HepG2 (cell line): ENCODE results near the gene PLBD2. TPM values are rescaled to one million over a fixed set of nuclear protein-coding genes. Genes with fewer than 3 reads are reported as not detected.

Source experiments
- ATAC-seq: fragments of 200-7000 bp; cut with Tn5 transposase; 3 replicates; pipeline ENCODE4 v1.9.1; 2020; ENCODE audit warnings: mild to moderate bottlenecking, moderate library complexity
- BruUV-seq: library from RNA; stranded (reverse); fragments of 400-500 nt; replicated peaks from 2 replicates; lab custom pipeline; 2021; lab: Mats Ljungman, UMichigan
- CTCF ChIA-PET: fragments of 300-600 bp; formaldehyde crosslinking; extraction: SDS; loops from one replicate; lab custom pipeline; 2021; ENCODE audit warnings: low total read pairs, inconsistent platforms, low intra/inter-chr PET ratio; lab: Yijun Ruan, JAX
- POLR2A ChIA-PET: fragments of 350-600 bp; sonication (Branson Sonifier 250); formaldehyde crosslinking; loops from one replicate; lab custom pipeline; 2020; ENCODE audit warnings: antibody characterized with exemption, inconsistent platforms; lab: Yijun Ruan, JAX
- DNase-seq: peaks from one replicate; pipeline ENCODE4 v3.0.0-alpha.2; 2015; ENCODE audit warnings: low spot score
- FAIRE-seq: peaks from 3 replicates; lab custom pipeline; 2011; peaks lifted over from hg19 to GRCh38; lab: Jason Lieb, UNC
- H2AFZ ChIP-seq: one replicate; pipeline ENCODE4 v1.6.1; 2011; ENCODE audit warnings: low read length, inconsistent platforms
- H3K27ac ChIP-seq: fragments of 300-600 bp; 3 replicates; pipeline ENCODE4 v1.8.0; 2011; ENCODE audit warnings: mixed run types, mild to moderate bottlenecking, mixed read lengths, low read length, inconsistent platforms; ENCODE audit not compliant: insufficient read depth; ENCODE audit errors: extremely low read length
- H3K27me3 ChIP-seq, 2 experiments: fragments of 200-600 bp in 1 of 2; 2 replicates in 1 of 2; 3 replicates in 1 of 2; pipeline versions ENCODE4 v1.6.0 to v1.8.0; 2011; ENCODE audit warnings: low read length in 2 of 2, mild to moderate bottlenecking in 2 of 2, moderate library complexity in 2 of 2, inconsistent platforms in 1 of 2; ENCODE audit not compliant: insufficient read depth in 2 of 2, control insufficient read depth in 1 of 2
- H3K36me3 ChIP-seq, 2 experiments: fragments of 200-600 bp in 1 of 2; replicated peaks in 1 of 2; 2 replicates in 1 of 2; 3 replicates in 1 of 2; pipeline versions ENCODE4 v1.5.1 to v1.8.0; 2011; ENCODE audit warnings: low read length in 2 of 2, inconsistent platforms in 1 of 2; ENCODE audit not compliant: insufficient read depth in 2 of 2, control insufficient read depth in 1 of 2
- H3K4me1 ChIP-seq: 2 replicates; pipeline ENCODE4 v1.5.1; 2012; ENCODE audit warnings: low read length, inconsistent platforms; ENCODE audit not compliant: insufficient read depth
- H3K4me2 ChIP-seq: 2 replicates; pipeline ENCODE4 v1.6.0; 2011; ENCODE audit warnings: low read depth, low read length, inconsistent platforms
- H3K4me3 ChIP-seq, 3 experiments: fragments of 200-600 bp in 1 of 3; sonication (generic), shearing (Covaris generic) in 1 of 3; replicated peaks in 1 of 3; 2 replicates each; pipeline ENCODE4 v1.5.1; 2011 to 2016; ENCODE audit warnings: low read length in 3 of 3, inconsistent platforms in 2 of 3, low read depth in 2 of 3, mild to moderate bottlenecking in 2 of 3, control low read depth in 1 of 3, mixed read lengths in 1 of 3; ENCODE audit not compliant: insufficient read depth in 1 of 3
- H3K79me2 ChIP-seq: one replicate; pipeline ENCODE4 v1.6.1; 2011; ENCODE audit warnings: low read length, inconsistent platforms; ENCODE audit not compliant: insufficient read depth
- H3K9ac ChIP-seq: 2 replicates; pipeline ENCODE4 v1.6.0; 2011; ENCODE audit warnings: mild to moderate bottlenecking, low read depth, low read length, inconsistent platforms; ENCODE audit not compliant: insufficient read depth
- H3K9me3 ChIP-seq: 2 replicates; pipeline ENCODE4 v1.5.1; 2012; ENCODE audit warnings: mild to moderate bottlenecking, low read length
- H4K20me1 ChIP-seq: 2 replicates; pipeline ENCODE4 v1.6.0; 2011; ENCODE audit warnings: inconsistent platforms, mild to moderate bottlenecking, low read length, moderate library complexity; ENCODE audit not compliant: insufficient read depth
- EED ChIP-seq: sonication (generic); formaldehyde crosslinking; IDR thresholded peaks from 2 replicates; pipeline ENCODE4 v1.5.0; 2020; ENCODE audit warnings: mild to moderate bottlenecking, missing genetic modification reagents
- HNRNPLL ChIP-seq: fragments of 200-400 bp; formaldehyde crosslinking; IDR thresholded peaks from 2 replicates; pipeline ENCODE4 v1.6.1; 2017; ENCODE audit warnings: mild to moderate bottlenecking, low read depth, low read length; ENCODE audit not compliant: poor library complexity, severe bottlenecking
- MAFF ChIP-seq: IDR thresholded peaks from 2 replicates; pipeline ENCODE4 v1.6.1; 2011; ENCODE audit warnings: low read depth, low read length, improper control_type of control experiment
- MTA3 ChIP-seq: sonication (generic); formaldehyde crosslinking; IDR thresholded peaks from 2 replicates; pipeline ENCODE4 v1.4.0; 2020; ENCODE audit warnings: missing genetic modification reagents
- MYC ChIP-seq: sonication (generic); formaldehyde crosslinking; IDR thresholded peaks from 2 replicates; pipeline ENCODE4 v1.9.0; 2021; ENCODE audit warnings: missing genetic modification reagents, borderline replicate concordance
- RARG ChIP-seq: sonication (generic); formaldehyde crosslinking; IDR thresholded peaks from 2 replicates; pipeline ENCODE4 v1.4.0; 2020; ENCODE audit warnings: low read depth, mild to moderate bottlenecking, missing genetic modification reagents
- SIN3A ChIP-seq: IDR thresholded peaks from 2 replicates; pipeline ENCODE4 v1.6.1; 2011; ENCODE audit warnings: low read depth, mild to moderate bottlenecking, control low read depth, low read length, borderline replicate concordance
- ZC3H13 ChIP-seq: sonication (generic); formaldehyde crosslinking; IDR thresholded peaks from 2 replicates; pipeline ENCODE4 v1.8.1; 2023; ENCODE audit warnings: mild to moderate bottlenecking, missing genetic modification reagents, moderate library complexity
- ZFP41 ChIP-seq: sonication (generic); formaldehyde crosslinking; IDR thresholded peaks from 2 replicates; pipeline ENCODE4 v1.4.0; 2020; ENCODE audit warnings: mild to moderate bottlenecking, missing genetic modification reagents, borderline replicate concordance
- ZNF263 ChIP-seq: sonication (generic); formaldehyde crosslinking; IDR thresholded peaks from 2 replicates; pipeline ENCODE4 v1.4.0; 2020; ENCODE audit warnings: missing genetic modification reagents
- ZNF333 ChIP-seq: sonication (generic); formaldehyde crosslinking; IDR thresholded peaks from 2 replicates; pipeline ENCODE4 v1.4.0; 2020; ENCODE audit warnings: mild to moderate bottlenecking, missing genetic modification reagents, borderline replicate concordance
- ZNF614 ChIP-seq: IDR thresholded peaks from 2 replicates; pipeline ENCODE4 v1.6.1; 2018; ENCODE audit warnings: missing biosample characterization, missing genetic modification reagents, inconsistent platforms, borderline replicate concordance
- ZNF660 ChIP-seq: sonication (generic); formaldehyde crosslinking; IDR thresholded peaks from 2 replicates; pipeline ENCODE4 v1.5.1; 2020; ENCODE audit warnings: mild to moderate bottlenecking, low read depth, missing genetic modification reagents, borderline replicate concordance
- ZSCAN30 ChIP-seq: sonication (generic); formaldehyde crosslinking; IDR thresholded peaks from 2 replicates; pipeline ENCODE4 v1.5.0; 2020; ENCODE audit warnings: mild to moderate bottlenecking, missing genetic modification reagents
- in situ Hi-C: cut with HindIII; loops from 2 replicates; pipeline ENCODE4 v1.10.0; 2017; ENCODE audit warnings: low pct_unique_long_range_greater_than_20kb; ENCODE audit not compliant: extremely low pct_ligation_motif_present
- intact Hi-C: fragments of 100-400 bp; cut with micrococcal nuclease; formaldehyde crosslinking; loops from one replicate; pipeline ENCODE4 v1.10.0; 2022; ENCODE audit not compliant: unreplicated experiment
- polyA plus RNA-seq, 8 experiments: library from polyadenylated mRNA; depleted of rRNA in 3 of 8; stranded (reverse) in 7 of 8; unstranded in 1 of 8; fragments of >200 nt; fragmentation: Illumina TruSeq in 4 of 8; extraction: Trizol in 4 of 8; gene quantifications; 2 replicates each; pipeline versions ENCODE4 v1.2.1 to v1.2.3, GENCODE V29; 2011 to 2016; ENCODE audit warnings: low read depth in 4 of 8, missing spikeins in 1 of 8, mixed read lengths in 1 of 8; ENCODE audit not compliant: insufficient read depth in 1 of 8
- total RNA-seq, 5 experiments: library from RNA; depleted of rRNA; stranded (reverse); fragments of >200 nt; fragmentation: Illumina TruSeq; extraction: Trizol; gene quantifications; 2 replicates each; pipeline ENCODE4 v1.2.3, GENCODE V29; 2016; ENCODE audit warnings: low read depth in 1 of 5
- TF ChIP-seq, protein P1 (sequence below): sonication (generic); formaldehyde crosslinking; IDR thresholded peaks from 2 replicates; pipeline ENCODE4 v1.5.0; 2020; ENCODE audit warnings: missing genetic modification reagents, mild to moderate bottlenecking, borderline replicate concordance
- TF ChIP-seq, protein P2 (sequence below), 2 experiments: fragments of 450-650 bp in 1 of 2; sonication (generic) in 1 of 2; formaldehyde crosslinking; IDR thresholded peaks; 2 replicates each; pipeline versions ENCODE4 v1.5.0 to v1.8.0; 2020 to 2022; ENCODE audit warnings: mild to moderate bottlenecking in 1 of 2, missing genetic modification reagents in 1 of 2
- TF ChIP-seq, protein P3 (sequence below): conservative IDR thresholded peaks from 2 replicates; pipeline ENCODE4 v1.6.1; 2018; ENCODE audit warnings: missing genetic modification reagents

Gene PLBD2
- total and polyA plus RNA-seq, 2 of the 13 experiments (the other 11 are each of a cell fraction or from before 2014, with no cell fraction given), result 6.7 to 8.5 TPM

DNA sequence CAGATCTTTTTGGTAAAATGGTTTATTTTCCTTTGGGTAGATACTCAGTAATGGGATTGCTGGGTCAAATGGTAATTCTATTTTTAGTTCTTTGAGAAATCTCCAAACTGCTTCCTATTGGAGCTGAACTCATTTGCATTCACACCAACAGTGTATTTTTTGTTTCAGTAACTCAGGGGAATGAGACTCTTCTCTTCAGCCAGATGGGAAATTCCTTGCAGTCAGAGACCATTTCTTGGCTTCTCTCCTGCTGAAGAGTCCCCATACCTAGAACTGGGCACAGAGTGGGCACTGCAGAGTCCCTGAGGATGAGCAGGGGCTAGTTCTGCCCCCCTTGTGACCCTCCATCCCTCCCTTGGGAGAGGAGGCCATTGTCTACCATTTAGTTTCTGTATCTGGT lies 74.6 kb downstream of the PLBD2 start:
- Histone ChIP-seq H3K36me3 (no peaks in the 10 kb centered on the region), H3K4me3 (no peak overlapping the region), H2AFZ (no peak overlapping the region), H3K9ac (no peak overlapping the region), H3K79me2 (no peaks in the 10 kb centered on the region), H4K20me1 (no peaks in the 10 kb centered on the region), H3K4me1 (no peaks in the 10 kb centered on the region), H3K9me3 (no peaks in the 10 kb centered on the region), H3K27ac (no peak overlapping the region), H3K4me2 (no peak overlapping the region), H3K27me3 (no peaks in the 10 kb centered on the region)
- no peak for FAIRE-seq
- no peak for ATAC-seq
- DNase-seq, result no peak
- POLR2A ChIA-PET, result no interaction called here
- in situ Hi-C loops, result loop anchor here (10.0 kb wide), 1 partner anchor 482 kb away; no protein-coding TSS in a partner anchor
- BruUV-seq, result no TSS peak
- TF ChIP-seq MYC (CRISPR knock-in tag), result no peak
- TF ChIP-seq ZNF333 (CRISPR knock-in tag), result no peak
- TF ChIP-seq RARG (CRISPR knock-in tag), result no peak
- TF ChIP-seq MAFF, result no peak
- no peak for TF ChIP-seq HNRNPLL
- TF ChIP-seq SIN3A, result no peak
- no peak for TF ChIP-seq ZNF263 (CRISPR knock-in tag)
- no peak for TF ChIP-seq EED
- no peak for TF ChIP-seq ZFP41 (CRISPR knock-in tag)
- no peak for TF ChIP-seq ZSCAN30
- TF ChIP-seq, protein P1, sequence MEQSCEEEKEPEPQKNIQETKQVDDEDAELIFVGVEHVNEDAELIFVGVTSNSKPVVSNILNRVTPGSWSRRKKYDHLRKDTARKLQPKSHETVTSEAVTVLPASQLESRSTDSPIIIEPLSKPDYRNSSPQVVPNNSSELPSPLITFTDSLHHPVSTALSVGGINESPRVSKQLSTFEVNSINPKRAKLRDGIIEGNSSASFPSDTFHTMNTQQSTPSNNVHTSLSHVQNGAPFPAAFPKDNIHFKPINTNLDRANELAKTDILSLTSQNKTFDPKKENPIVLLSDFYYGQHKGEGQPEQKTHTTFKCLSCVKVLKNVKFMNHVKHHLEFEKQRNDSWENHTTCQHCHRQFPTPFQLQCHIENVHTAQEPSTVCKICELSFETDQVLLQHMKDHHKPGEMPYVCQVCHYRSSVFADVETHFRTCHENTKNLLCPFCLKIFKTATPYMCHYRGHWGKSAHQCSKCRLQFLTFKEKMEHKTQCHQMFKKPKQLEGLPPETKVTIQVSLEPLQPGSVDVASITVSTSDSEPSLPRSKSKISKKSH, result no peak
- TF ChIP-seq, protein P2, sequence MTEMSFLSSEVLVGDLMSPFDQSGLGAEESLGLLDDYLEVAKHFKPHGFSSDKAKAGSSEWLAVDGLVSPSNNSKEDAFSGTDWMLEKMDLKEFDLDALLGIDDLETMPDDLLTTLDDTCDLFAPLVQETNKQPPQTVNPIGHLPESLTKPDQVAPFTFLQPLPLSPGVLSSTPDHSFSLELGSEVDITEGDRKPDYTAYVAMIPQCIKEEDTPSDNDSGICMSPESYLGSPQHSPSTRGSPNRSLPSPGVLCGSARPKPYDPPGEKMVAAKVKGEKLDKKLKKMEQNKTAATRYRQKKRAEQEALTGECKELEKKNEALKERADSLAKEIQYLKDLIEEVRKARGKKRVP (CRISPR knock-in tag; IDR thresholded peaks at IDR 0.05), result no peak
- TF ChIP-seq MTA3 (CRISPR knock-in tag), result no peak
- no peak for TF ChIP-seq ZC3H13 (CRISPR knock-in tag)
- TF ChIP-seq, protein P3, sequence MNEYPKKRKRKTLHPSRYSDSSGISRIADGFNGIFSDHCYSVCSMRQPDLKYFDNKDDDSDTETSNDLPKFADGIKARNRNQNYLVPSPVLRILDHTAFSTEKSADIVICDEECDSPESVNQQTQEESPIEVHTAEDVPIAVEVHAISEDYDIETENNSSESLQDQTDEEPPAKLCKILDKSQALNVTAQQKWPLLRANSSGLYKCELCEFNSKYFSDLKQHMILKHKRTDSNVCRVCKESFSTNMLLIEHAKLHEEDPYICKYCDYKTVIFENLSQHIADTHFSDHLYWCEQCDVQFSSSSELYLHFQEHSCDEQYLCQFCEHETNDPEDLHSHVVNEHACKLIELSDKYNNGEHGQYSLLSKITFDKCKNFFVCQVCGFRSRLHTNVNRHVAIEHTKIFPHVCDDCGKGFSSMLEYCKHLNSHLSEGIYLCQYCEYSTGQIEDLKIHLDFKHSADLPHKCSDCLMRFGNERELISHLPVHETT (CRISPR knock-in tag), result no peak
- TF ChIP-seq ZNF660, result no peak
- TF ChIP-seq ZNF614 (CRISPR knock-in tag), result no peak
- intact Hi-C loops, result no loop called here
- CTCF ChIA-PET, result no interaction called here
